ENCODE data around the gene THRA. TPM values are rescaled to one million over a fixed set of nuclear protein-coding genes. Genes with fewer than 3 reads are reported as not detected.

The THRA gene
- total RNA-seq, 1 experiment from 2014 or later: 10.1 TPM

DNA sequence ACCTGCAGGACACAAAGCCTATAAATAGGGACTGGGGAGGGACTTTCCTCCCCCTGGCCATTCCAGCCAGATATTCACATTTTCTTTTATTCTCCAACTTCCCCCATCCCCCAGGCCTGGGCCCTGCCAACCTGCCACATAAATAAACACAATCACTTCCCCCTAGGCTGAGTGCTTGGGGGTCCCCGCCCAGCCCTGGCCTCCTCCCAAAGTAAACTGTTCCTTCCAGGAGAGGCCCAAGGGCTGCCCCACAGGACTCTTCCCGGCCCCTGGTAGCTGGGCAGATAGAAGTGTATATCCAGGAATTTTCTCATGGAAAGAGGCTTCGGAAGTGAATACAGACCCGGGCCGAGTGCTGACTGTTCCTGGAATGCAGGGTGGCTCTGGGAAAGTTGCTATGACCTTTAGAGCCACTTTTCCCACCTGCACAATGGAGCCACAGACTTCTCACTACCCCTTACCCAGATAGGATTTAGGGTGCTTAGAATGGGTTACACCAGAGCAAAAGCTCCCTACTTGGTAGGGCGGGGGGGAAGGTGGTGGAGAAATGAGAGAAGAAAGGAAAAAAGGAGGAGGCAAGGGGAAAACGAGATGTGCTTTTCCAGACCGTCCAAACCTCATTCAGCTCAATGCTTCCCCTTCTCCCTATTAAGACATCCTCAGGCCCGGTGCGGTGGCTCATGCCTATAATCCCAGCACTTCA, 39.0 kb upstream of the THRA start:
- no peaks in the 10 kb centered on the region for H4K20me1 ChIP-seq (ENCODE audit: control insufficient read depth, insufficient read depth, insufficient read length)
- no peak overlapping the region for H2AFZ ChIP-seq (ENCODE audit: low read length)
- H2BK20ac ChIP-seq (ENCODE audit: low read depth, low read length, poor library complexity, severe bottlenecking): no peak overlapping the region
- no peak overlapping the region for H4K91ac ChIP-seq (ENCODE audit: insufficient read length, low read depth, low read length)
- no peak overlapping the region for H3K14ac ChIP-seq (ENCODE audit: insufficient read depth, low read length)
- DNase-seq: no peak
- TF ChIP-seq, protein P1, sequence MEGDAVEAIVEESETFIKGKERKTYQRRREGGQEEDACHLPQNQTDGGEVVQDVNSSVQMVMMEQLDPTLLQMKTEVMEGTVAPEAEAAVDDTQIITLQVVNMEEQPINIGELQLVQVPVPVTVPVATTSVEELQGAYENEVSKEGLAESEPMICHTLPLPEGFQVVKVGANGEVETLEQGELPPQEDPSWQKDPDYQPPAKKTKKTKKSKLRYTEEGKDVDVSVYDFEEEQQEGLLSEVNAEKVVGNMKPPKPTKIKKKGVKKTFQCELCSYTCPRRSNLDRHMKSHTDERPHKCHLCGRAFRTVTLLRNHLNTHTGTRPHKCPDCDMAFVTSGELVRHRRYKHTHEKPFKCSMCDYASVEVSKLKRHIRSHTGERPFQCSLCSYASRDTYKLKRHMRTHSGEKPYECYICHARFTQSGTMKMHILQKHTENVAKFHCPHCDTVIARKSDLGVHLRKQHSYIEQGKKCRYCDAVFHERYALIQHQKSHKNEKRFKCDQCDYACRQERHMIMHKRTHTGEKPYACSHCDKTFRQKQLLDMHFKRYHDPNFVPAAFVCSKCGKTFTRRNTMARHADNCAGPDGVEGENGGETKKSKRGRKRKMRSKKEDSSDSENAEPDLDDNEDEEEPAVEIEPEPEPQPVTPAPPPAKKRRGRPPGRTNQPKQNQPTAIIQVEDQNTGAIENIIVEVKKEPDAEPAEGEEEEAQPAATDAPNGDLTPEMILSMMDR (conservative IDR thresholded peaks at IDR 0.05): no peak
- H3K9me3 Mint-ChIP-seq: no peaks in the 10 kb centered on the region; a peak in 1 of 5 replicates
- no peak overlapping the region for H2BK5ac ChIP-seq (ENCODE audit: insufficient read length, low read length)
- no peaks in the 10 kb centered on the region for H3K27me3 ChIP-seq (ENCODE audit: insufficient read depth, low read length)
- H3K27me3 Mint-ChIP-seq (ENCODE audit: low read depth): no peaks in the 10 kb centered on the region
- H3K27ac Mint-ChIP-seq: no peak overlapping the region; a peak in 1 of 7 replicates
- peaks cover 30 to 72% (median 68%) of the 10 kb centered on the region in 3 experiments; a peak in 6 of 7 replicates for H3K36me3 Mint-ChIP-seq (ENCODE audit: insufficient read depth in 1 of 3, low read depth in 3 of 3)
- no peak overlapping the region for H3K23ac ChIP-seq (ENCODE audit: insufficient read length, low read depth, low read length)
- no peak overlapping the region for H3K4ac ChIP-seq (ENCODE audit: low read depth, low read length)
- no peaks in the 10 kb centered on the region for H3K23me2 ChIP-seq (ENCODE audit: insufficient read length, low read depth, low read length, poor library complexity, severe bottlenecking)
- no CpG with 5 or more reads among the region's 10 CpGs for WGBS (ENCODE audit: extremely low coverage, insufficient read length, low lambda C conversion rate)
- H3K18ac ChIP-seq (ENCODE audit: insufficient read length, low read depth, low read length): no peak overlapping the region
- H3K79me1 ChIP-seq (ENCODE audit: insufficient read depth, low read depth, low read length, poor library complexity, severe bottlenecking): no peaks in the 10 kb centered on the region
- no peak overlapping the region for H2AK5ac ChIP-seq (ENCODE audit: insufficient read length, low read length)
- H3K4me3 Mint-ChIP-seq: no peak overlapping the region
- no peak overlapping the region for H3K9ac ChIP-seq (ENCODE audit: extremely low read depth, insufficient read length, low read length)
- no peak overlapping the region for H3K56ac ChIP-seq (ENCODE audit: insufficient read length, low read depth, low read length)
- H4K8ac ChIP-seq (replicated peaks; ENCODE audit: insufficient read length, low read depth, low read length): no peak overlapping the region
- no peak overlapping the region for H4K5ac ChIP-seq (ENCODE audit: insufficient read length, low read depth, low read length)
- H2BK12ac ChIP-seq (ENCODE audit: insufficient read length, low read depth, low read length): no peak overlapping the region
- H3K9me3 ChIP-seq (ENCODE audit: control insufficient read depth, low read depth, low read length): no peaks in the 10 kb centered on the region
- H2BK15ac ChIP-seq (ENCODE audit: low read depth, low read length): no peak overlapping the region
- no peak overlapping the region for H3K27ac ChIP-seq (ENCODE audit: insufficient read length, low read depth, low read length)
- no peak overlapping the region for H2BK120ac ChIP-seq (ENCODE audit: low read depth, low read length, poor library complexity, severe bottlenecking)
- H3K4me2 ChIP-seq (ENCODE audit: insufficient read depth, insufficient read length, low read length): no peak overlapping the region
- peaks cover 7 to 18% of the 10 kb centered on the region in 2 experiments for H3K4me1 Mint-ChIP-seq
- H3K79me2 ChIP-seq (ENCODE audit: insufficient read depth, low read length): no peaks in the 10 kb centered on the region
- no peak overlapping the region for H3T11ph ChIP-seq (ENCODE audit: low read length)
- H3K4me1 ChIP-seq (ENCODE audit: insufficient read depth, low read length): no peaks in the 10 kb centered on the region; the same call in 1 of the 2 replicates
